ENCODE data around the gene MAGEF1.

Gene MAGEF1

GRCh38 chr3:184711493-184712247 is at the start of gene MAGEF1:
MAGEF1 (minus strand) TSS chr3:184712064; CDS start chr3:184711821, 243 bp downstream.
- H3K9me3 ChIP-seq (ENCODE audit: control insufficient read depth in 1 of 2, low read length in 2 of 2), result no peaks in the 10 kb centered on the region
- no peaks in the 10 kb centered on the region for H3K36me3 ChIP-seq (ENCODE audit: control insufficient read depth in 1 of 2, insufficient read depth in 2 of 2, low read length in 2 of 2)
- H3K27ac ChIP-seq (ENCODE audit: low read depth, low read length), result peak within 1 kb of the TSS; percentile 77
- H3K4me1 ChIP-seq (ENCODE audit: control insufficient read depth in 1 of 2, insufficient read depth in 2 of 2, low read length in 2 of 2), result peaks cover 19% of the 10 kb centered on the region in 2 donors
- no peaks in the 10 kb centered on the region for H3K27me3 ChIP-seq (ENCODE audit: control insufficient read depth in 1 of 2, insufficient read depth in 2 of 2, low read length in 2 of 2)
- peak within 1 kb of the TSS; percentile 70 to 89 for H3K4me3 ChIP-seq (ENCODE audit: low read depth in 1 of 2, low read length in 2 of 2)
- peak within 1 kb of the TSS; percentile 76 to 86 for H3K9ac ChIP-seq (ENCODE audit: low read depth in 1 of 2, low read length in 2 of 2)

- Histone ChIP-seq H3K9ac (ENCODE audit: low read depth in 1 of 2, low read length in 2 of 2) (no peak overlapping the region), H3K4me3 (ENCODE audit: low read depth in 1 of 2, low read length in 2 of 2) (no peak overlapping the region), H3K27me3 (ENCODE audit: control insufficient read depth in 1 of 2, insufficient read depth in 2 of 2, low read length in 2 of 2) (no peaks in the 10 kb centered on the region), H3K36me3 (ENCODE audit: control insufficient read depth in 1 of 2, insufficient read depth in 2 of 2, low read length in 2 of 2) (no peaks in the 10 kb centered on the region), H3K4me1 (ENCODE audit: control insufficient read depth in 1 of 2, insufficient read depth in 2 of 2, low read length in 2 of 2) (peaks cover 33 to 42% of the 10 kb centered on the region in 2 donors), H3K27ac (ENCODE audit: low read depth, low read length) (no peak overlapping the region), H3K9me3 (ENCODE audit: control insufficient read depth in 1 of 2, low read length in 2 of 2) (no peaks in the 10 kb centered on the region)
Measured at GRCh38 chr3:184761075-184761841, 49.4 kb upstream of the MAGEF1 start.

DNA sequence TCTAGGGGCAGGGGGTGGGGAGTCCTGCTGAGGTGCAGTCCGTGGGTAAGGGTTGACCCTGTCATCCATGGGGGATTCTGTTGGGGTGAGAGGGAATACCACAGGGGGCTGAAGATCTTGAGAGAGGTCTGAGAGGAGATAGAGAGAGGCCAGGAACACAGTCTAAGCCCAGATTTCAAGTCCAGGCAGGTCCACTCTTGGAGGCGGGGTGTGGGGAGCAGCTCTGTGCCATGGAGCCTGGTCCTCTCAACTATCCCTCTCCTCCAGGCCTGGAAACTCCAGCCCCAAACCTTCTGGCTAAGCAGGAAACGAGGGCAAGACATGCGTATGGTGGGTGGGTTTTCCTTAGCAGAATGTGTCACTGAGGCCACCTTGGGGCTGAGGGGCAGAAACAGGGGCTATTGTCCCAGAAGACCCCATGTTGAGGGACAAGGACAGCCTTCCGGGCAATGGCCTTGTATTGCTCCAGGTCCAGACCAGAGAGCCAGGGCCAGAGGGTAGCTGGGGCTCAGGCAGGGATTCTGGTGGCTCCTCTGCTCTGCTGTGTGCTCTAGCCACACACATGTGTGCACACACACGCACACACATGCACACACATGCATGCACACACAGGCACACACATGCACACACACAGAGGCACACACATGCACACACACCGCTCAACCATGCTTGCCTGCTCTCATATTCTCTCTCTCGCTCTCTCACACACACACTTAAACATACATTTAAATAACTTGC is 48.6 kb upstream of the MAGEF1 start:
- Histone ChIP-seq H3K4me3 (ENCODE audit: low read depth in 1 of 2, low read length in 2 of 2) (no peak overlapping the region), H3K9ac (ENCODE audit: low read depth in 1 of 2, low read length in 2 of 2) (no peak overlapping the region), H3K27ac (ENCODE audit: low read depth, low read length) (no peak overlapping the region)

GRCh38 chr3:184759666-184760200 is 47.9 kb upstream of the MAGEF1 start:
- Histone ChIP-seq H3K9ac (ENCODE audit: low read depth in 1 of 2, low read length in 2 of 2) (no peak overlapping the region), H3K4me1 (ENCODE audit: control insufficient read depth in 1 of 2, insufficient read depth in 2 of 2, low read length in 2 of 2) (peaks cover 43 to 45% of the 10 kb centered on the region in 2 donors), H3K27me3 (ENCODE audit: control insufficient read depth in 1 of 2, insufficient read depth in 2 of 2, low read length in 2 of 2) (no peaks in the 10 kb centered on the region), H3K36me3 (ENCODE audit: control insufficient read depth in 1 of 2, insufficient read depth in 2 of 2, low read length in 2 of 2) (no peaks in the 10 kb centered on the region), H3K9me3 (ENCODE audit: control insufficient read depth in 1 of 2, low read length in 2 of 2) (no peaks in the 10 kb centered on the region), H3K27ac (ENCODE audit: low read depth, low read length) (no peak overlapping the region), H3K4me3 (ENCODE audit: low read depth in 1 of 2, low read length in 2 of 2) (no peak overlapping the region)

More for the DNA sequence above, 48.6 kb upstream of the MAGEF1 start:
- no peaks in the 10 kb centered on the region for H3K36me3 ChIP-seq (ENCODE audit: control insufficient read depth in 1 of 2, insufficient read depth in 2 of 2, low read length in 2 of 2)
- H3K27me3 ChIP-seq (ENCODE audit: control insufficient read depth in 1 of 2, insufficient read depth in 2 of 2, low read length in 2 of 2), result no peaks in the 10 kb centered on the region
- H3K4me1 ChIP-seq (ENCODE audit: control insufficient read depth in 1 of 2, insufficient read depth in 2 of 2, low read length in 2 of 2), result peaks cover 41 to 43% of the 10 kb centered on the region in 2 donors
- H3K9me3 ChIP-seq (ENCODE audit: control insufficient read depth in 1 of 2, low read length in 2 of 2), result no peaks in the 10 kb centered on the region

GRCh38 chr3:184758056-184758455 is 46.2 kb upstream of the MAGEF1 start:
- no peak overlapping the region for H3K4me3 ChIP-seq (ENCODE audit: low read depth in 1 of 2, low read length in 2 of 2)
- H3K27me3 ChIP-seq (ENCODE audit: control insufficient read depth in 1 of 2, insufficient read depth in 2 of 2, low read length in 2 of 2), result no peaks in the 10 kb centered on the region
- H3K9me3 ChIP-seq (ENCODE audit: control insufficient read depth in 1 of 2, low read length in 2 of 2), result no peaks in the 10 kb centered on the region
- H3K9ac ChIP-seq (ENCODE audit: low read depth in 1 of 2, low read length in 2 of 2), result no peak overlapping the region
- H3K4me1 ChIP-seq (ENCODE audit: control insufficient read depth in 1 of 2, insufficient read depth in 2 of 2, low read length in 2 of 2), result peaks cover 43 to 45% of the 10 kb centered on the region in 2 donors
- no peak overlapping the region for H3K27ac ChIP-seq (ENCODE audit: low read depth, low read length)
- no peaks in the 10 kb centered on the region for H3K36me3 ChIP-seq (ENCODE audit: control insufficient read depth in 1 of 2, insufficient read depth in 2 of 2, low read length in 2 of 2)

GRCh38 chr3:184757022-184757651 is 45.3 kb upstream of the MAGEF1 start:
- Histone ChIP-seq H3K27me3 (ENCODE audit: control insufficient read depth in 1 of 2, insufficient read depth in 2 of 2, low read length in 2 of 2) (no peaks in the 10 kb centered on the region), H3K36me3 (ENCODE audit: control insufficient read depth in 1 of 2, insufficient read depth in 2 of 2, low read length in 2 of 2) (no peaks in the 10 kb centered on the region), H3K9ac (ENCODE audit: low read depth in 1 of 2, low read length in 2 of 2) (peak overlapping the region; percentile 3 to 54), H3K4me3 (ENCODE audit: low read depth in 1 of 2, low read length in 2 of 2) (peak overlapping the region; percentile 40 to 49), H3K27ac (ENCODE audit: low read depth, low read length) (peak overlapping the region; percentile 60), H3K4me1 (ENCODE audit: control insufficient read depth in 1 of 2, insufficient read depth in 2 of 2, low read length in 2 of 2) (peaks cover 40 to 42% of the 10 kb centered on the region in 2 donors), H3K9me3 (ENCODE audit: control insufficient read depth in 1 of 2, low read length in 2 of 2) (no peaks in the 10 kb centered on the region)

DNA sequence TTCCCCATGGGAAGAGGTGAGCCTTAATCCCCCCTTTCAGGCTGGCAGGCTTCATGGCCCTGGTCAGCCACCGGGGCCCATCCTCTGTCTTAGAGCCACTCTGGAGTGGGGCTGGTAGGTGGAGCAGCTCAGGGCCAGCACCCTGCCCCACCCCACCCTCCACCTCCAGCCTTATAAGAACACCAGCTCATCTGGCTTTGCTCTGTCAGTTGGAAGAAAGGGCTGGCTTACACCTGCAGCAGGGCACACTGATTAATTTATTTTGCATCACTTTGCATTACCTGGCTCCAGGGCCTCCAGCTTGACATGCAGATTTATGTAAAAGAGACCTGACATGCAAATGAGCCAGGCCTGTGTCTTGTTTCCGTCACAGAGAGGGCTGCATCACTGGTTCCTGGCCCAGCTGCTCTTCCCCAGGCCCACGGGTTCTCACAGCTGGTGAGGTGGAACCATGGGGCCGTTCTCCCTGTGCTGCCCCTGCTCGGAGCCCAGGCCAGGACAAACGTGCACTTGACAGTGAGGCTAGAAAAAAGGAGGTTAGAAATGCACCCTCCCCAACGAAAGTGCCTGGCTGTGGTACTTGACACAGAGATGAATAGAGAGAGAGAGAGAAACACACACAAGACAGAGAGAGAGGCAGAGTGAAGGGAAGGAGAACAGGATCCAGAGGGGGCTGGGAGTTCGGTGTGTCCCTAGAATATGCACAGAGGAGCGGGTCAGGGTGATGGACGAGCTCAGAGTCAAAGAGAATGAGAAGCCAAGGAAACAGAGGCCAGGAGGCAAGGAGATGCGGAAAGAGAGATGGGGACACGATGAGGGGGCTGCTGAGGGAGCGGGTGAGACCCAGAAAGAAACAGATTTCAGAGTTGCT is 44.5 kb upstream of the MAGEF1 start:
- H3K36me3 ChIP-seq (ENCODE audit: control insufficient read depth in 1 of 2, insufficient read depth in 2 of 2, low read length in 2 of 2), result no peaks in the 10 kb centered on the region
- peak overlapping the region; percentile 10 to 40 for H3K4me3 ChIP-seq (ENCODE audit: low read depth in 1 of 2, low read length in 2 of 2)
- H3K9ac ChIP-seq (ENCODE audit: low read depth in 1 of 2, low read length in 2 of 2), result peak overlapping the region in 1 of 2 donors; percentile 54
- H3K4me1 ChIP-seq (ENCODE audit: control insufficient read depth in 1 of 2, insufficient read depth in 2 of 2, low read length in 2 of 2), result peaks cover 38 to 39% of the 10 kb centered on the region in 2 donors
- peak overlapping the region; percentile 60 for H3K27ac ChIP-seq (ENCODE audit: low read depth, low read length)
- no peaks in the 10 kb centered on the region for H3K9me3 ChIP-seq (ENCODE audit: control insufficient read depth in 1 of 2, low read length in 2 of 2)
- H3K27me3 ChIP-seq (ENCODE audit: control insufficient read depth in 1 of 2, insufficient read depth in 2 of 2, low read length in 2 of 2), result no peaks in the 10 kb centered on the region

DNA sequence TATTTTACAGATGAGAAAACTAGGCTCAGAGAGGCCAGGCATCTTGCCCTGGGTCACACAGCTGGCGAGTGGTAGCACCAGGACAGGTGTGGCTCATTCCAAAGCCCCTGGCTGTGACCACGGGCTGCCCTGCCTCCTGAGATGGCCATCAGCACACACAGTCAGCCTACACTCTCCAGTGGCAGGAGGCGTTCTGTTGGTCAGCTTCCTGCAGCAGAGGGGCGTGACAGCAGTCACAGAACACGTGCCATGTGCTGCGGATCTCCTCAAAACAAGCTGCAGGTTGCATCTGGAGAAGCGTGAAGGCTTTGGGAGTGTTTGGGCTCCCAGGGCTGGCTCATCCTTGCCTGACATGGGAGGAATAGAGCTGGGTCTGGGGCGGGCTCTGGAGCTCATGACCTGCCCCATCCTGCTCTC is 43.5 kb upstream of the MAGEF1 start:
- Histone ChIP-seq H3K4me1 (ENCODE audit: control insufficient read depth in 1 of 2, insufficient read depth in 2 of 2, low read length in 2 of 2) (peaks cover 31 to 36% of the 10 kb centered on the region in 2 donors), H3K27me3 (ENCODE audit: control insufficient read depth in 1 of 2, insufficient read depth in 2 of 2, low read length in 2 of 2) (no peaks in the 10 kb centered on the region), H3K27ac (ENCODE audit: low read depth, low read length) (no peak overlapping the region), H3K36me3 (ENCODE audit: control insufficient read depth in 1 of 2, insufficient read depth in 2 of 2, low read length in 2 of 2) (no peaks in the 10 kb centered on the region), H3K9ac (ENCODE audit: low read depth in 1 of 2, low read length in 2 of 2) (no peak overlapping the region), H3K9me3 (ENCODE audit: control insufficient read depth in 1 of 2, low read length in 2 of 2) (no peaks in the 10 kb centered on the region), H3K4me3 (ENCODE audit: low read depth in 1 of 2, low read length in 2 of 2) (no peak overlapping the region)

GRCh38 chr3:184752361-184752760 is 40.5 kb upstream of the MAGEF1 start:
- H3K4me1 ChIP-seq (ENCODE audit: control insufficient read depth in 1 of 2, insufficient read depth in 2 of 2, low read length in 2 of 2), result peaks cover 24 to 31% of the 10 kb centered on the region in 2 donors
- no peak overlapping the region for H3K4me3 ChIP-seq (ENCODE audit: low read depth in 1 of 2, low read length in 2 of 2)

More at GRCh38 chr3:184752361-184752760, 40.5 kb upstream of the MAGEF1 start:
- Histone ChIP-seq H3K36me3 (ENCODE audit: control insufficient read depth in 1 of 2, insufficient read depth in 2 of 2, low read length in 2 of 2) (no peaks in the 10 kb centered on the region), H3K9ac (ENCODE audit: low read depth in 1 of 2, low read length in 2 of 2) (no peak overlapping the region), H3K27me3 (ENCODE audit: control insufficient read depth in 1 of 2, insufficient read depth in 2 of 2, low read length in 2 of 2) (no peaks in the 10 kb centered on the region), H3K27ac (ENCODE audit: low read depth, low read length) (no peak overlapping the region), H3K9me3 (ENCODE audit: control insufficient read depth in 1 of 2, low read length in 2 of 2) (no peaks in the 10 kb centered on the region)
